ENCODE results near the gene THOC2.

- TF ChIP-seq CTCF (IDR thresholded peaks at IDR 0.05), result no peak
- TF ChIP-seq POLR2A (IDR thresholded peaks at IDR 0.05), result no peak
These were observed 141.9 kb downstream of the THOC2 start for GRCh38 chrX:123590842-123591486.
